Trophoblast cell (in vitro differentiated cells and primary cell): ENCODE measurements around the gene BOLA2B. TPM values are rescaled to one million over a fixed set of nuclear protein-coding genes. Genes with fewer than 3 reads are reported as not detected.
"Not testable (repeated sequence)": the region's sequence is repeated elsewhere in the genome, so short reads cannot be mapped to it uniquely, and the experiment has no call there.

Experiments
- DNase-seq, 2 donors: peaks; one replicate each; pipeline ENCODE4 v3.0.0-alpha.2; 2016
- H2AFZ ChIP-seq: 2 replicates; pipeline ENCODE4 v1.6.1; 2013; ENCODE audit warnings: low read length, moderate library complexity, mild to moderate bottlenecking; ENCODE audit not compliant: insufficient read depth, poor library complexity
- H2AK5ac ChIP-seq: 2 replicates; pipeline ENCODE4 v1.6.1; 2013; ENCODE audit warnings: mild to moderate bottlenecking, low read length
- H2BK120ac ChIP-seq: 2 replicates; pipeline ENCODE4 v1.6.1; 2013; ENCODE audit warnings: low read length, mild to moderate bottlenecking, moderate library complexity; ENCODE audit not compliant: insufficient read depth, poor library complexity
- H2BK12ac ChIP-seq: 2 replicates; pipeline ENCODE4 v1.6.1; 2013; ENCODE audit warnings: mild to moderate bottlenecking, low read length, moderate library complexity
- H2BK5ac ChIP-seq: 2 replicates; pipeline ENCODE4 v1.6.1; 2013; ENCODE audit warnings: low read length, low read depth, moderate library complexity, mild to moderate bottlenecking; ENCODE audit not compliant: poor library complexity
- H3K14ac ChIP-seq: 2 replicates; pipeline ENCODE4 v1.6.1; 2013; ENCODE audit warnings: mild to moderate bottlenecking, low read length
- H3K18ac ChIP-seq: 2 replicates; pipeline ENCODE4 v1.6.1; 2013; ENCODE audit warnings: mild to moderate bottlenecking, low read length
- H3K23ac ChIP-seq: 2 replicates; pipeline ENCODE4 v1.6.1; 2013; ENCODE audit warnings: low read length
- H3K27ac ChIP-seq: 2 replicates; pipeline ENCODE4 v1.5.1; 2013; ENCODE audit warnings: low read depth, mild to moderate bottlenecking, inconsistent platforms, low read length, moderate library complexity
- H3K27me3 ChIP-seq: 2 replicates; pipeline ENCODE4 v1.6.1; 2013; ENCODE audit warnings: inconsistent platforms, mild to moderate bottlenecking, low read length, moderate library complexity; ENCODE audit not compliant: insufficient read depth
- H3K36me3 ChIP-seq, 2 experiments: 1 replicate in 1 of 2; 2 replicates in 1 of 2; pipeline ENCODE4 v1.6.1; 2013; ENCODE audit warnings: low read length in 2 of 2, mild to moderate bottlenecking in 2 of 2, moderate library complexity in 1 of 2; ENCODE audit not compliant: insufficient read depth in 2 of 2, control insufficient read depth in 1 of 2
- H3K4ac ChIP-seq: 2 replicates; pipeline ENCODE4 v1.6.1; 2013; ENCODE audit warnings: low read depth, mild to moderate bottlenecking, low read length, moderate library complexity
- H3K4me1 ChIP-seq, 2 experiments: 1 replicate in 1 of 2; 2 replicates in 1 of 2; pipeline ENCODE4 v1.6.1; 2013; ENCODE audit warnings: low read length in 2 of 2, mild to moderate bottlenecking in 2 of 2, moderate library complexity in 1 of 2; ENCODE audit not compliant: insufficient read depth in 2 of 2, control insufficient read depth in 1 of 2
- H3K4me2 ChIP-seq: 2 replicates; pipeline ENCODE4 v1.6.1; 2013; ENCODE audit warnings: inconsistent platforms, mild to moderate bottlenecking, low read length, moderate library complexity
- H3K4me3 ChIP-seq: 2 replicates; pipeline ENCODE4 v1.5.1; 2013; ENCODE audit warnings: mild to moderate bottlenecking, low read depth, low read length, inconsistent platforms
- H3K79me1 ChIP-seq: one replicate; pipeline ENCODE4 v1.6.1; 2013; ENCODE audit warnings: low read length
- H3K79me2 ChIP-seq: 2 replicates; pipeline ENCODE4 v1.6.1; 2013; ENCODE audit warnings: low read length, mild to moderate bottlenecking; ENCODE audit not compliant: control insufficient read depth, insufficient read depth, poor library complexity
- H3K9ac ChIP-seq: 2 replicates; pipeline ENCODE4 v1.6.1; 2013; ENCODE audit warnings: mild to moderate bottlenecking, low read length
- H3K9me3 ChIP-seq: 2 replicates; pipeline ENCODE4 v1.6.1; 2013; ENCODE audit warnings: low read depth, mild to moderate bottlenecking, control low read depth, inconsistent platforms, low read length; ENCODE audit not compliant: insufficient read depth
- H4K12ac ChIP-seq: 2 replicates; pipeline ENCODE4 v1.6.1; 2013; ENCODE audit warnings: low read depth, mild to moderate bottlenecking, low read length, moderate library complexity
- H4K8ac ChIP-seq: 2 replicates; pipeline ENCODE4 v1.6.1; 2013; ENCODE audit warnings: low read depth, mild to moderate bottlenecking, low read length, moderate library complexity
- H4K91ac ChIP-seq: one replicate; pipeline ENCODE4 v1.6.1; 2013; ENCODE audit warnings: low read depth, mild to moderate bottlenecking, low read length, moderate library complexity
- WGBS: extraction: QIAGEN DNeasy Blood & Tissue Kit; methylation state at CpG from one replicate; pipeline ENCODE4 v1.1.7; 2013; ENCODE audit warnings: missing lambda C conversion rate; ENCODE audit not compliant: insufficient read length, insufficient coverage; ENCODE audit errors: extremely low coverage; 5-methylcytosine and 5-hydroxymethylcytosine counted together
- polyA plus RNA-seq: library from polyadenylated mRNA; stranded (reverse); fragments of 200-250 nt; gene quantifications from 2 replicates; pipeline ENCODE4 v1.2.3, GENCODE V29; 2013

BOLA2B gene
- polyA plus RNA-seq, result 434 and 444 TPM in 2 replicates

- H4K8ac ChIP-seq, result peak within 1 kb of the TSS; percentile 65
- not testable (repeated sequence) for H2BK120ac ChIP-seq, H3K4ac ChIP-seq, H3K79me2 ChIP-seq, H2BK12ac ChIP-seq, H2AFZ ChIP-seq, H3K27ac ChIP-seq, H3K9me3 ChIP-seq, H2BK5ac ChIP-seq, H3K9ac ChIP-seq, H3K23ac ChIP-seq, H3K36me3 ChIP-seq, H4K91ac ChIP-seq, H3K14ac ChIP-seq, H4K12ac ChIP-seq, DNase-seq, H3K4me3 ChIP-seq, H3K27me3 ChIP-seq, H3K4me1 ChIP-seq, H2AK5ac ChIP-seq, H3K79me1 ChIP-seq
- H3K18ac ChIP-seq, result peak within 1 kb of the TSS; percentile 82
- peak within 1 kb of the TSS; percentile 58 for H3K4me2 ChIP-seq
- WGBS, result no CpG with 5 or more reads among the region's 34 CpGs
Measured at GRCh38 chr16:30193615-30194014, at the start of gene BOLA2B, which contains the start of gene SLX1A. TSS of gene BOLA2B (minus strand) at chr16:30193666. CDS start at chr16:30193595, 71 bp downstream. TSS of gene SLX1A (plus strand) at chr16:30193875. CDS start at chr16:30194085, 210 bp downstream.

- not testable (repeated sequence) for H3K4ac ChIP-seq, H2BK12ac ChIP-seq, H2BK5ac ChIP-seq, H3K18ac ChIP-seq, H2AFZ ChIP-seq, H2AK5ac ChIP-seq, DNase-seq, H3K9ac ChIP-seq, H3K79me2 ChIP-seq, H4K12ac ChIP-seq, H3K79me1 ChIP-seq, H3K14ac ChIP-seq, H3K23ac ChIP-seq, H3K27me3 ChIP-seq, H4K8ac ChIP-seq, H3K4me1 ChIP-seq, H3K27ac ChIP-seq, H3K9me3 ChIP-seq, H3K4me3 ChIP-seq, H4K91ac ChIP-seq, H3K36me3 ChIP-seq, H2BK120ac ChIP-seq, H3K4me2 ChIP-seq
- WGBS, result no CpG with 5 or more reads among the region's 5 CpGs
Measured at GRCh38 chr16:30217082-30217481, 23.6 kb upstream of the BOLA2B start.

GRCh38 chr16:30211414-30211813, 17.9 kb upstream of the BOLA2B start:
- H3K4me2 ChIP-seq, H4K91ac ChIP-seq, H3K4ac ChIP-seq, H2BK12ac ChIP-seq, H2AFZ ChIP-seq, H3K9ac ChIP-seq, H3K9me3 ChIP-seq, H3K23ac ChIP-seq, H3K4me3 ChIP-seq, H3K79me1 ChIP-seq, H3K18ac ChIP-seq, H3K14ac ChIP-seq, H3K4me1 ChIP-seq, H3K36me3 ChIP-seq, H2AK5ac ChIP-seq, H3K27me3 ChIP-seq, H3K27ac ChIP-seq, H2BK5ac ChIP-seq, H4K12ac ChIP-seq, H2BK120ac ChIP-seq, H3K79me2 ChIP-seq, H4K8ac ChIP-seq, DNase-seq: not testable (repeated sequence)
- WGBS, result no CpG with 5 or more reads among the region's 4 CpGs

GRCh38 chr16:30209032-30209431, 15.6 kb upstream of the BOLA2B start:
- H3K36me3 ChIP-seq, result not testable (repeated sequence)

More at GRCh38 chr16:30209032-30209431, 15.6 kb upstream of the BOLA2B start:
- not testable (repeated sequence) for H3K4me2 ChIP-seq, H3K4me1 ChIP-seq, H4K8ac ChIP-seq, H2BK12ac ChIP-seq, H3K79me2 ChIP-seq, H4K12ac ChIP-seq, H3K4ac ChIP-seq, H2AFZ ChIP-seq, H3K4me3 ChIP-seq, H3K27me3 ChIP-seq, H3K14ac ChIP-seq, H3K23ac ChIP-seq, H3K9ac ChIP-seq, H2AK5ac ChIP-seq, H2BK5ac ChIP-seq, H3K9me3 ChIP-seq, H2BK120ac ChIP-seq, H3K27ac ChIP-seq, H4K91ac ChIP-seq, DNase-seq, H3K79me1 ChIP-seq, H3K18ac ChIP-seq
- WGBS, result no CpG with 5 or more reads among the region's 6 CpGs
